Thyroid gland (tissue), 4 donors: ENCODE data around the gene FCHSD2.
"Not testable (repeated sequence)": the region's sequence is repeated elsewhere in the genome, so short reads cannot be mapped to it uniquely, and the experiment has no call there.

ENCODE experiments used
- POLR2A ChIP-seq, 2 donors: fragments of 450-650 bp; IDR thresholded peaks; one replicate each; pipeline ENCODE4 v1.6.1; 2017; ENCODE audit warnings: antibody characterized with exemption in 2 of 2, mild to moderate bottlenecking in 2 of 2, moderate library complexity in 1 of 2
- TF ChIP-seq, protein P1 (sequence below), 6 experiments: fragments of 200-600 bp in 3 of 6; fragments of 450-650 bp in 3 of 6; sonication (generic) in 3 of 6; IDR thresholded peaks; one replicate each; pipeline ENCODE4 v1.5.1; 2016 to 2019; ENCODE audit warnings: antibody characterized with exemption in 6 of 6, mild to moderate bottlenecking in 2 of 6, inconsistent platforms in 1 of 6, moderate library complexity in 1 of 6

DNA sequence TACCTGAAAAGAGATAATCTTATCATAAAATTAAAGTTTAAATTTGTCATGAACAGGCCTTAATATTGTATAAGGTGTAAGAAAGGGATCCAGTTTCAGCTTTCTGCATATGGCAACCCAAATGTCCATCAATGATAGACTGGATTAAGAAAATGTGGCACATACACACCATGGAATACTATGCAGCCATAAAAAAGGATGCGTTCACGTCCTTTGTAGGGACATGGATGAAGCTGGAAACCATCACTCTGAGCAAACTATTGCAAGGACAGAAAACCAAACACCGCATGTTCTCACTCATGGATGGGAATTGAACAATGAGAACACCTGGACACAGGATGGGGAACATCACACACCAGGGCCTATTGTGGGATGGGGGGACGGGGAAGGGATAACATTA is 18.2 kb downstream of the FCHSD2 start:
- TF ChIP-seq POLR2A (IDR thresholded peaks at IDR 0.05) = not testable (repeated sequence)
- TF ChIP-seq, protein P1, sequence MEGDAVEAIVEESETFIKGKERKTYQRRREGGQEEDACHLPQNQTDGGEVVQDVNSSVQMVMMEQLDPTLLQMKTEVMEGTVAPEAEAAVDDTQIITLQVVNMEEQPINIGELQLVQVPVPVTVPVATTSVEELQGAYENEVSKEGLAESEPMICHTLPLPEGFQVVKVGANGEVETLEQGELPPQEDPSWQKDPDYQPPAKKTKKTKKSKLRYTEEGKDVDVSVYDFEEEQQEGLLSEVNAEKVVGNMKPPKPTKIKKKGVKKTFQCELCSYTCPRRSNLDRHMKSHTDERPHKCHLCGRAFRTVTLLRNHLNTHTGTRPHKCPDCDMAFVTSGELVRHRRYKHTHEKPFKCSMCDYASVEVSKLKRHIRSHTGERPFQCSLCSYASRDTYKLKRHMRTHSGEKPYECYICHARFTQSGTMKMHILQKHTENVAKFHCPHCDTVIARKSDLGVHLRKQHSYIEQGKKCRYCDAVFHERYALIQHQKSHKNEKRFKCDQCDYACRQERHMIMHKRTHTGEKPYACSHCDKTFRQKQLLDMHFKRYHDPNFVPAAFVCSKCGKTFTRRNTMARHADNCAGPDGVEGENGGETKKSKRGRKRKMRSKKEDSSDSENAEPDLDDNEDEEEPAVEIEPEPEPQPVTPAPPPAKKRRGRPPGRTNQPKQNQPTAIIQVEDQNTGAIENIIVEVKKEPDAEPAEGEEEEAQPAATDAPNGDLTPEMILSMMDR (IDR thresholded peaks at IDR 0.05) = not testable (repeated sequence)
